NB4 (cell line): Measurements from ENCODE around the gene MMP1.

ENCODE experiments used
- MAX ChIP-seq: IDR thresholded peaks from 2 replicates; pipeline ENCODE4 v1.6.1; 2011; ENCODE audit warnings: low read depth, low read length
- MYC ChIP-seq: IDR thresholded peaks from 2 replicates; pipeline ENCODE4 v1.6.1; 2011; ENCODE audit warnings: low read depth, low read length
- POLR2A ChIP-seq: IDR thresholded peaks from 2 replicates; pipeline ENCODE4 v1.6.1; 2011; ENCODE audit warnings: mild to moderate bottlenecking; ENCODE audit not compliant: insufficient read length; ENCODE audit errors: extremely low read depth
- TF ChIP-seq, protein P1 (sequence below): IDR thresholded peaks from one replicate; pipeline ENCODE4 v1.5.1; 2012; ENCODE audit warnings: low read depth, low read length

DNA sequence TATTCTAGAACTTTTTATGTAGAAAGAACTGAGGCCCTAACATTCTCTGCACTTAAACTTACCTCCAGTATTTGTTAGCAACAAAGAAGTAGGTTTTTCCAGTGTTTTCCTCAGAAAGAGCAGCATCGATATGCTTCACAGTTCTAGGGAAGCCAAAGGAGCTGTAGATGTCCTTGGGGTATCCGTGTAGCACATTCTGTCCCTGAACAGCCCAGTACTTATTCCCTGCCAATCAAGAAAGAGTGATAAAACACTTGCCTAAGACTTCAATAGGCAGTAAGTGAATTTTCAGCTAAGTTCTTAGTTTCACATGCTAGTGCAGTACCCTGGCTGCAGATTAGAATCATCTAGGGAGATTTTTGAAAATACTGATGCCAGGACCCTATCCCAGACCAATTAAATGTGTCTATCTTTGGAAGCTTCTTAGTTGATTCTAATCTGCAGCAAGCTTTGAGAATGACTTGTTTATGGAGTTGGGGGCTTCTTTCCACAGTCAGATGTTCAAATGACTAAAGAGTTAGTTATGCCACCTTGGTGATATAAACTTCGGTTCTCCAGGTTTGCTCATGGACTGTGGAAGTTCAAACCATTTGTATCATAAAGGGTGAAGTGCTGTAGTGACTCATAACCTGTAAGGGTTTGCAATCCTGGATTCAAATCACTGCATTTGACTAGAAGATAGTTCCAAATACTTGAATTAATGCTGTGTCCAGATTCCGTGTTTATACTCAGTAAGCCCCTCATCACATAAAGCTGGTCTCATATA, 6.5 kb downstream of the MMP1 start:
- TF ChIP-seq, protein P1, sequence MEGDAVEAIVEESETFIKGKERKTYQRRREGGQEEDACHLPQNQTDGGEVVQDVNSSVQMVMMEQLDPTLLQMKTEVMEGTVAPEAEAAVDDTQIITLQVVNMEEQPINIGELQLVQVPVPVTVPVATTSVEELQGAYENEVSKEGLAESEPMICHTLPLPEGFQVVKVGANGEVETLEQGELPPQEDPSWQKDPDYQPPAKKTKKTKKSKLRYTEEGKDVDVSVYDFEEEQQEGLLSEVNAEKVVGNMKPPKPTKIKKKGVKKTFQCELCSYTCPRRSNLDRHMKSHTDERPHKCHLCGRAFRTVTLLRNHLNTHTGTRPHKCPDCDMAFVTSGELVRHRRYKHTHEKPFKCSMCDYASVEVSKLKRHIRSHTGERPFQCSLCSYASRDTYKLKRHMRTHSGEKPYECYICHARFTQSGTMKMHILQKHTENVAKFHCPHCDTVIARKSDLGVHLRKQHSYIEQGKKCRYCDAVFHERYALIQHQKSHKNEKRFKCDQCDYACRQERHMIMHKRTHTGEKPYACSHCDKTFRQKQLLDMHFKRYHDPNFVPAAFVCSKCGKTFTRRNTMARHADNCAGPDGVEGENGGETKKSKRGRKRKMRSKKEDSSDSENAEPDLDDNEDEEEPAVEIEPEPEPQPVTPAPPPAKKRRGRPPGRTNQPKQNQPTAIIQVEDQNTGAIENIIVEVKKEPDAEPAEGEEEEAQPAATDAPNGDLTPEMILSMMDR: no peak
- no peak for TF ChIP-seq POLR2A
- no peak for TF ChIP-seq MYC
- no peak for TF ChIP-seq MAX
